ENCODE results near the gene ARG2.

Gene ARG2

DNA sequence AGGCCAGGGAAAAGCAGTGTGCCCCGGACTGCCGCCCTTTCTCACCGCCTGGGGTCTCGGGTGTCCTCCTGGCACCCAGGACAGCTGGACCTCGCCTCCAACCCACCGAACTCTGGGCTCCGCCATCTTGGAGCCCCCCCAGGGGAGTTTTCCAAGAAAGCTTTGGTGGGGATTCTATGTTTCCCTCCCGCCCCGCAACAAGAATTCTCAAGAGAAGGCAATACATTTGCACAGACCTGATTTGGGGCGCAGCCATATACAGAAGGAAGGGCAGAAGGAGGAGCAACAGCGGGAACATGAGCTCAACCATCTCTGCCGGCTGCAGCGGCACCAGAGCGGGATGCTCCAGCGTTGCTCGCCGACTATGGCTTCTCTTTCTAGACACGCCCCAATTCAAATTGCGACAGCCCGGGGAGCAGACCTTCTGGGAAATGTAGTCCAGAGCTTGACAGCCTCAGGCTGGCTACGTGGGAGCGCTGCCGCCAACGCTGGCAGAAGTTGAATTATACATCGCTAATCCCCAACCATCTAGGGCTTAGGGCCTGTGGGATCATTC is 75.8 kb downstream of the ARG2 start, which contains the start of gene RDH11:
TSS of gene RDH11 (minus strand) at position 371 of the 556 bp plus-strand sequence. CDS start at position 310, 61 bp downstream.
- DNase-seq: peak; percentile 91

DNA sequence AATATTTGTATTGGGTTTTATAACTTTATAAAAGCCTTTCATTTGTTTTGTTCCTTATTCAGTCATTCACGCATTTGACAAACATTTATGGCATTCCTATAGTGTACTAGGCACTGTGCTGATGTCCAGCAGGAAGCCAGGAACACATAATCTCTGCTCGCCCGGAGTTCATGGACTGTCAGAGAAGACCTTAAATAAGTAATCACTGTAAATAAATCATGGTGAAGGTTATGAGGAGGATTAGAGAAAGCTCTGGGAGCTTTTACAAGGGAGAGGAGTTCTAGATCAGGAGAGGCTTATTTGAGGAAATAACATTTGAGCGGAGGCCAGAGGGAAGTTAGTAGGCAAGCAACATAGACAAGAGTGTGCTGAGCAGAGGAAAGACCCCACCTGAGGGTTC is 77.3 kb downstream of the ARG2 start:
- DNase-seq: no peak

DNA sequence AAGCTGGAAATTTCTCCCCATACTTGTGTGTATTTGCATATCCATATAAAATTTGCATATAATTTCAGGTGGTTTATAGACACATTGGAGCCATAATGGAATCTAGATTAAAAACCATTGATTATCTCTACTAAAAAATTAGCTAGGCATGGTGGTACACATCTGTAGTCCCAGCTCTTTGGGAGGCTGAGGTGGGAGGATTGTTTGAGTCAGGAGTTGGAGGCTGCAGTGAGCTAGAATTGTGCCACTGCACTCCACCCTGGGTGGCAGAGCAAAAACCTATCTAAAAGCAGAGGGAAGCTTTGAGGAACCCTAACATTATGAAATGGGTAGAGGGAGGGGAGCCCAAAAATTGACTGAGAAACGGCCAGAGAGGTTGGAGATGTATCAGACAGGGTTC is 78.5 kb downstream of the ARG2 start:
- no peak for DNase-seq
